Naive thymus-derived CD4-positive, alpha-beta T cell (primary cell): ENCODE results near the gene DCK. TPM values are rescaled to one million over a fixed set of nuclear protein-coding genes. Genes with fewer than 3 reads are reported as not detected.

Experiments
- ATAC-seq: fragments of 150-1000 bp; cut with Tn5 transposase; 2 replicates; pipeline ENCODE4 v1.10.0; 2021; ENCODE audit warnings: mild to moderate bottlenecking, moderate library complexity
- CTCF ChIA-PET: fragments of 350-600 bp; sonication (Branson Sonifier 250); formaldehyde crosslinking; loops from one replicate; lab custom pipeline; 2021; ENCODE audit warnings: antibody characterized with exemption; lab: Charles Lee
- POLR2A ChIA-PET: fragments of 350-600 bp; sonication (Branson Sonifier 250); formaldehyde crosslinking; loops from one replicate; lab custom pipeline; 2021; ENCODE audit warnings: antibody characterized with exemption, inconsistent platforms; lab: Charles Lee
- DNase-seq, 9 donors: peaks; one replicate each; pipeline versions ENCODE4 v3.0.0 to v3.0.0-alpha.2; 2020 to 2022; ENCODE audit warnings: mixed read lengths in 1 of 9
- H3K27ac ChIP-seq: one replicate; pipeline ENCODE4 v1.7.0; 2013; ENCODE audit warnings: mild to moderate bottlenecking, low read depth, low read length, moderate library complexity
- H3K27me3 ChIP-seq, 2 donors: one replicate each; pipeline ENCODE4 v1.7.0; 2013; ENCODE audit warnings: low read length in 2 of 2, mild to moderate bottlenecking in 2 of 2, moderate library complexity in 2 of 2; ENCODE audit not compliant: control insufficient read depth in 2 of 2, insufficient read depth in 2 of 2
- H3K36me3 ChIP-seq, 3 experiments: 1 replicate in 2 of 3; 2 replicates in 1 of 3; pipeline ENCODE4 v1.7.0; 2013; ENCODE audit warnings: low read length in 3 of 3, mild to moderate bottlenecking in 3 of 3, moderate library complexity in 1 of 3; ENCODE audit not compliant: insufficient read depth in 3 of 3, control insufficient read depth in 2 of 3
- H3K4me1 ChIP-seq, 2 donors: one replicate each; pipeline ENCODE4 v1.7.0; 2013; ENCODE audit warnings: low read length in 2 of 2, mild to moderate bottlenecking in 2 of 2, moderate library complexity in 1 of 2; ENCODE audit not compliant: control insufficient read depth in 2 of 2, insufficient read depth in 2 of 2
- H3K4me3 ChIP-seq: 2 replicates; pipeline ENCODE4 v1.7.0; 2013; ENCODE audit warnings: mild to moderate bottlenecking, low read length
- H3K9me3 ChIP-seq, 3 experiments: 1 replicate in 2 of 3; 2 replicates in 1 of 3; pipeline ENCODE4 v1.7.0; 2013; ENCODE audit warnings: low read length in 3 of 3; ENCODE audit not compliant: control insufficient read depth in 2 of 3
- H3K27ac Mint-ChIP-seq, 9 donors: one replicate each; pipeline ENCODE4 v1.8.0; 2020 to 2022; ENCODE audit warnings: mixed read lengths in 9 of 9, mild to moderate bottlenecking in 8 of 9, moderate library complexity in 5 of 9, inconsistent platforms in 2 of 9
- H3K27me3 Mint-ChIP-seq, 5 donors: one replicate each; pipeline ENCODE4 v1.8.0; 2021 to 2022; ENCODE audit warnings: mixed read lengths in 5 of 5, mild to moderate bottlenecking in 1 of 5
- H3K36me3 Mint-ChIP-seq, 5 donors: one replicate each; pipeline ENCODE4 v1.8.0; 2020 to 2022; ENCODE audit warnings: mixed read lengths in 5 of 5, mild to moderate bottlenecking in 3 of 5, inconsistent platforms in 1 of 5
- H3K4me1 Mint-ChIP-seq, 7 donors: one replicate each; pipeline ENCODE4 v1.8.0; 2020 to 2022; ENCODE audit warnings: mixed read lengths in 7 of 7, mild to moderate bottlenecking in 3 of 7, inconsistent platforms in 1 of 7
- H3K4me3 Mint-ChIP-seq, 10 donors: one replicate each; pipeline ENCODE4 v1.8.0; 2020 to 2022; ENCODE audit warnings: mild to moderate bottlenecking in 10 of 10, mixed read lengths in 10 of 10, moderate library complexity in 6 of 10, inconsistent platforms in 2 of 10
- H3K9me3 Mint-ChIP-seq, 11 donors: one replicate each; pipeline ENCODE4 v1.8.0; 2020 to 2022; ENCODE audit warnings: mixed read lengths in 11 of 11, mild to moderate bottlenecking in 4 of 11, inconsistent platforms in 1 of 11, moderate library complexity in 1 of 11
- intact Hi-C, 2 donors: fragments of 100-400 bp; cut with micrococcal nuclease; formaldehyde crosslinking; loops; one replicate each; pipeline ENCODE4 v1.15.1; 2023
- polyA plus RNA-seq, 2 donors: library from polyadenylated mRNA; unstranded; fragments of 300-500 nt; fragmentation: Illumina TruSeq; gene quantifications; one replicate each; pipeline ENCODE4 v1.2.3, GENCODE V29; 2021
- total RNA-seq, 6 experiments: library from RNA in 5 of 6; stranded (reverse) in 5 of 6; gene quantifications; 1 replicate in 5 of 6; 2 replicates in 1 of 6; pipeline ENCODE4 v1.2.3 and lab custom pipeline; 2021 to 2026

The DCK gene
- 10 to 100 TPM; 19.8 to 72.8 (median 47.7) TPM for total RNA-seq
- polyA plus RNA-seq: 10 to 100 TPM; 60.5 to 86.1 TPM
- 21.3 reads per million, percentile 52 among the genes with 10 or more reads in this experiment for total RNA-seq (lab: John Stamatoyannopoulos, UW)

- peak within 1 kb of the TSS; percentile 84 to 97 (median 94) for H3K27ac Mint-ChIP-seq
Observed at GRCh38 chr4:70993181-70994068, at the start of gene DCK. DCK (plus strand) TSS chr4:70993649; CDS start chr4:70993836, 187 bp downstream.

GRCh38 chr4:70945046-70945445, 48.4 kb upstream of the DCK start:
- POLR2A ChIA-PET: no interaction called here
- Histone ChIP-seq H3K9me3 (no peaks in the 10 kb centered on the region), H3K36me3 (no peaks in the 10 kb centered on the region), H3K27ac (no peak overlapping the region), H3K27me3 (no peaks in the 10 kb centered on the region), H3K4me1 (no peaks in the 10 kb centered on the region), H3K4me3 (no peak overlapping the region)
- DNase-seq: no peak
- Mint-ChIP-seq H3K4me1 (peaks cover 10 to 53% (median 27%) of the 10 kb centered on the region in 7 donors), H3K9me3 (peaks cover 0 to 4% (median 0%) of the 10 kb centered on the region in 11 donors), H3K27ac (no peak overlapping the region), H3K27me3 (no peaks in the 10 kb centered on the region), H3K4me3 (no peak overlapping the region), H3K36me3 (peaks cover 0 to 25% (median 22%) of the 10 kb centered on the region in 5 donors)
- CTCF ChIA-PET: no interaction called here
- peak; percentile 76 for ATAC-seq
- intact Hi-C loops: no loop called here

More at GRCh38 chr4:70993181-70994068, at the start of gene DCK:
- H3K9me3 ChIP-seq: no peaks in the 10 kb centered on the region
- peaks cover 0 to 31% (median 7%) of the 10 kb centered on the region in 5 donors for H3K36me3 Mint-ChIP-seq
- peak within 1 kb of the TSS; percentile 86 for H3K4me3 ChIP-seq
- DNase-seq (peak; percentile 77 to 93 (median 80)), ATAC-seq (peak; percentile 96)
- H3K4me3 Mint-ChIP-seq: peak within 1 kb of the TSS; percentile 86 to 98 (median 94)
- no peaks in the 10 kb centered on the region for H3K9me3 Mint-ChIP-seq
- peaks cover 31 to 56% (median 45%) of the 10 kb centered on the region in 7 donors for H3K4me1 Mint-ChIP-seq
- peak within 1 kb of the TSS; percentile 79 for H3K27ac ChIP-seq
- CTCF ChIA-PET: interaction anchor here (0.9 to 2.2 kb wide), 5 partner anchors 9 to 259 kb away, joined by 3 to 16 read pairs (median 5); partner anchors contain the start of gene MOB1B
- intact Hi-C loops: loop anchor here (1.0 to 5.0 kb wide), 10 partner anchors 11 to 305 kb away; partner anchors contain the start of genes GRSF1 (in 2 of the 2), MOB1B (in 2 of the 2) and UTP3 (in 2 of the 2)
- no peaks in the 10 kb centered on the region for H3K27me3 Mint-ChIP-seq
- POLR2A ChIA-PET: interaction anchor here (0.6 to 3.9 kb wide), 12 partner anchors 9 to 306 kb away, joined by 3 to 28 read pairs (median 4); partner anchors contain the start of genes GRSF1 and MOB1B
- H3K27me3 ChIP-seq: no peaks in the 10 kb centered on the region
- H3K4me1 ChIP-seq: peaks cover 19 to 26% of the 10 kb centered on the region in 2 donors
- peaks cover 0 to 8% (median 0%) of the 10 kb centered on the region in 3 experiments for H3K36me3 ChIP-seq

GRCh38 chr4:70945452-70946055, 47.9 kb upstream of the DCK start:
- ChIA-PET CTCF (no interaction called here), POLR2A (no interaction called here)
- intact Hi-C loops: no loop called here
- H3K27ac Mint-ChIP-seq: no peak overlapping the region
- Histone ChIP-seq H3K4me3 (no peak overlapping the region), H3K36me3 (no peaks in the 10 kb centered on the region), H3K9me3 (no peaks in the 10 kb centered on the region), H3K27ac (no peak overlapping the region), H3K27me3 (no peaks in the 10 kb centered on the region), H3K4me1 (no peaks in the 10 kb centered on the region)
- ATAC-seq: peak; percentile 23
- peaks cover 9 to 50% (median 27%) of the 10 kb centered on the region in 7 donors for H3K4me1 Mint-ChIP-seq
- peaks cover 0 to 4% (median 0%) of the 10 kb centered on the region in 11 donors for H3K9me3 Mint-ChIP-seq
- DNase-seq: no peak
- no peak overlapping the region for H3K4me3 Mint-ChIP-seq
- H3K27me3 Mint-ChIP-seq: no peaks in the 10 kb centered on the region
- H3K36me3 Mint-ChIP-seq: peaks cover 0 to 22% (median 19%) of the 10 kb centered on the region in 5 donors

GRCh38 chr4:70946939-70947338, 46.5 kb upstream of the DCK start:
- no peak overlapping the region for H3K27ac Mint-ChIP-seq
- no peak for DNase-seq
- Histone ChIP-seq H3K27me3 (no peaks in the 10 kb centered on the region), H3K4me3 (no peak overlapping the region), H3K36me3 (no peaks in the 10 kb centered on the region), H3K4me1 (no peaks in the 10 kb centered on the region), H3K9me3 (no peaks in the 10 kb centered on the region), H3K27ac (no peak overlapping the region)
- peaks cover 0 to 15% (median 10%) of the 10 kb centered on the region in 5 donors for H3K36me3 Mint-ChIP-seq
- peaks cover 0 to 4% (median 0%) of the 10 kb centered on the region in 11 donors for H3K9me3 Mint-ChIP-seq
- no peak overlapping the region for H3K4me3 Mint-ChIP-seq
- no peaks in the 10 kb centered on the region for H3K27me3 Mint-ChIP-seq
- POLR2A ChIA-PET: no interaction called here
- peaks cover 7 to 46% (median 27%) of the 10 kb centered on the region in 7 donors for H3K4me1 Mint-ChIP-seq
- CTCF ChIA-PET: no interaction called here
- intact Hi-C loops: no loop called here
- ATAC-seq: no peak

- H3K36me3 Mint-ChIP-seq: peaks cover 0 to 9% (median 8%) of the 10 kb centered on the region in 5 donors
- H3K4me1 ChIP-seq: no peaks in the 10 kb centered on the region
- H3K4me1 Mint-ChIP-seq: peaks cover 8 to 48% (median 30%) of the 10 kb centered on the region in 7 donors
- ATAC-seq (peak; percentile 35), DNase-seq (no peak)
- CTCF ChIA-PET: no interaction called here
- POLR2A ChIA-PET: no interaction called here
- H3K27ac Mint-ChIP-seq: peak overlapping the region in 1 of 9 donors; percentile 11
- no peak overlapping the region for H3K4me3 Mint-ChIP-seq
- no peak overlapping the region for H3K4me3 ChIP-seq
- intact Hi-C loops: loop anchor here in 1 of 2 donors (1.0 kb wide), 1 partner anchor 296 kb away; no protein-coding TSS in a partner anchor
- H3K27ac ChIP-seq: no peak overlapping the region
- no peaks in the 10 kb centered on the region for H3K36me3 ChIP-seq
- no peaks in the 10 kb centered on the region for H3K27me3 ChIP-seq
- no peaks in the 10 kb centered on the region for H3K9me3 ChIP-seq
- H3K9me3 Mint-ChIP-seq: peaks cover 0 to 3% (median 0%) of the 10 kb centered on the region in 11 donors
- H3K27me3 Mint-ChIP-seq: no peaks in the 10 kb centered on the region
Observed at GRCh38 chr4:70948665-70949260, 44.7 kb upstream of the DCK start.

- no peaks in the 10 kb centered on the region for H3K27me3 Mint-ChIP-seq
- no peaks in the 10 kb centered on the region for H3K9me3 ChIP-seq
Observed at GRCh38 chr4:70954032-70954431, 39.4 kb upstream of the DCK start.

More at GRCh38 chr4:70954032-70954431, 39.4 kb upstream of the DCK start:
- no peak overlapping the region for H3K27ac ChIP-seq
- Mint-ChIP-seq H3K9me3 (no peaks in the 10 kb centered on the region), H3K4me1 (peaks cover 7 to 24% (median 15%) of the 10 kb centered on the region in 7 donors), H3K27ac (no peak overlapping the region), H3K4me3 (no peak overlapping the region), H3K36me3 (no peaks in the 10 kb centered on the region)
- no peaks in the 10 kb centered on the region for H3K4me1 ChIP-seq
- DNase-seq: no peak
- no peak overlapping the region for H3K4me3 ChIP-seq
- ChIA-PET CTCF (no interaction called here), POLR2A (no interaction called here)
- no peaks in the 10 kb centered on the region for H3K27me3 ChIP-seq
- no peak for ATAC-seq
- intact Hi-C loops: loop anchor here in 1 of 2 donors (10.0 kb wide), 1 partner anchor 49 kb away; the partner anchor contains the start of gene MOB1B
- H3K36me3 ChIP-seq: peaks cover 0 to 4% (median 0%) of the 10 kb centered on the region in 3 experiments
